GM12878 (cell line): ENCODE data around the gene REPIN1. TPM values are rescaled to one million over a fixed set of nuclear protein-coding genes. Genes with fewer than 3 reads are reported as not detected.

Experiments
- ATF2 ChIP-seq: IDR thresholded peaks from 2 replicates; pipeline ENCODE4 v1.6.1; 2012; ENCODE audit warnings: low read length, inconsistent platforms
- CBX5 ChIP-seq: sonication (generic); IDR thresholded peaks from 2 replicates; pipeline ENCODE4 v1.6.1; 2016; ENCODE audit warnings: low read depth, moderate library complexity, mild to moderate bottlenecking, inconsistent platforms
- CHD1 ChIP-seq: IDR thresholded peaks from 2 replicates; pipeline ENCODE4 v1.6.1; 2012; ENCODE audit warnings: low read depth, low read length, improper control_type of control experiment
- CHD2 ChIP-seq: IDR thresholded peaks from 2 replicates; pipeline ENCODE4 v1.6.1; 2011; ENCODE audit warnings: low read depth, low read length, improper control_type of control experiment, borderline replicate concordance
- CHD4 ChIP-seq: fragments of 200-600 bp; sonication (generic); IDR thresholded peaks from 2 replicates; pipeline ENCODE4 v1.6.1; 2016; ENCODE audit warnings: mild to moderate bottlenecking
- CREB1 ChIP-seq: IDR thresholded peaks from 2 replicates; pipeline ENCODE4 v1.6.1; 2012; ENCODE audit warnings: low read depth, mild to moderate bottlenecking, inconsistent platforms
- EED ChIP-seq: sonication (generic); IDR thresholded peaks from 2 replicates; pipeline ENCODE4 v1.6.1; 2016; ENCODE audit warnings: antibody characterized with exemption, low read depth
- ETV6 ChIP-seq, 2 experiments: fragments of 450-650 bp in 1 of 2; IDR thresholded peaks in 1 of 2; conservative IDR thresholded peaks in 1 of 2; 2 replicates each; pipeline ENCODE4 v1.6.1; 2014; ENCODE audit warnings: antibody characterized with exemption in 1 of 2, borderline replicate concordance in 1 of 2, low read depth in 1 of 2, mild to moderate bottlenecking in 1 of 2, moderate library complexity in 1 of 2
- HDAC6 ChIP-seq: fragments of 200-600 bp; sonication (generic); IDR thresholded peaks from one replicate; pipeline ENCODE4 v1.8.0; 2017; ENCODE audit warnings: antibody characterized with exemption; ENCODE audit not compliant: unreplicated experiment
- IKZF2 ChIP-seq, 2 experiments: fragments of 450-650 bp; IDR thresholded peaks; 2 replicates each; pipeline ENCODE4 v1.6.1; 2017; ENCODE audit warnings: mild to moderate bottlenecking in 2 of 2, moderate library complexity in 2 of 2
- MAX ChIP-seq: IDR thresholded peaks from 2 replicates; pipeline ENCODE4 v1.6.1; 2012; ENCODE audit warnings: low read depth, low read length, improper control_type of control experiment
- MTA2 ChIP-seq: fragments of 450-650 bp; IDR thresholded peaks from 2 replicates; pipeline ENCODE4 v1.6.1; 2016; ENCODE audit warnings: low read depth, mild to moderate bottlenecking, moderate library complexity
- POU2F2 ChIP-seq: IDR thresholded peaks from 3 replicates; pipeline ENCODE4 v1.6.1; 2011; ENCODE audit warnings: low read depth, mild to moderate bottlenecking, low read length, borderline replicate concordance
- RELA ChIP-seq: fragments of 450-650 bp; IDR thresholded peaks from 2 replicates; pipeline ENCODE4 v1.8.0; 2014; ENCODE audit warnings: borderline replicate concordance; ENCODE audit not compliant: partially characterized antibody
- RELB ChIP-seq: fragments of 450-650 bp; IDR thresholded peaks from 2 replicates; pipeline ENCODE4 v1.6.1; 2017; ENCODE audit warnings: low read depth, mild to moderate bottlenecking, moderate library complexity
- RUNX3 ChIP-seq: IDR thresholded peaks from 2 replicates; pipeline ENCODE4 v1.6.1; 2012; ENCODE audit warnings: low read length, inconsistent platforms
- SIN3A ChIP-seq: IDR thresholded peaks from 2 replicates; pipeline ENCODE4 v1.6.1; 2012; ENCODE audit warnings: low read depth, low read length, improper control_type of control experiment
- SMAD5 ChIP-seq: IDR thresholded peaks from 2 replicates; pipeline ENCODE4 v1.6.1; 2016; ENCODE audit warnings: antibody characterized with exemption, low read depth
- SMARCA5 ChIP-seq: fragments of 450-650 bp; IDR thresholded peaks from 2 replicates; pipeline ENCODE4 v1.6.1; 2017; ENCODE audit warnings: mild to moderate bottlenecking
- TCF12 ChIP-seq: IDR thresholded peaks from 2 replicates; pipeline ENCODE4 v1.6.1; 2011; ENCODE audit warnings: low read depth, mild to moderate bottlenecking, low read length
- ZBTB11 ChIP-seq: fragments of 450-650 bp; formaldehyde crosslinking; IDR thresholded peaks from 2 replicates; pipeline ENCODE4 v1.5.0; 2022; ENCODE audit warnings: mild to moderate bottlenecking, missing genetic modification characterization
- ZNF687 ChIP-seq: fragments of 450-650 bp; IDR thresholded peaks from 2 replicates; pipeline ENCODE4 v1.6.1; 2017; ENCODE audit warnings: mild to moderate bottlenecking, moderate library complexity
- polyA plus RNA-seq, 11 experiments: library from polyadenylated mRNA; depleted of rRNA in 4 of 11; unstranded in 6 of 11; stranded (reverse) in 5 of 11; fragments of >200 nt; fragmentation: Nextera tagmentation in 4 of 11; fragmentation: Illumina TruSeq in 1 of 11; extraction: Ambion mirVana in 4 of 11; extraction: Trizol in 1 of 11; gene quantifications; 1 replicate in 1 of 11; 2 replicates in 10 of 11; pipeline versions ENCODE4 v1.2.1 to v1.2.3, GENCODE V29; 2011 to 2016; ENCODE audit warnings: inconsistent platforms in 2 of 11, missing spikeins in 2 of 11, low read depth in 1 of 11
- total RNA-seq, 4 experiments: library from RNA; depleted of rRNA in 3 of 4; stranded (reverse); fragments of >200 nt in 3 of 4; fragmentation: Illumina TruSeq in 1 of 4; extraction: Trizol in 1 of 4; gene quantifications; 2 replicates each; pipeline versions ENCODE4 v1.2.1 to v1.2.3, GENCODE V29; 2013 to 2021

REPIN1 gene
- total and polyA plus RNA-seq, 10 of the 15 experiments (the other 5 are each of a cell fraction or from before 2014, with no cell fraction given): 5.1 to 172 (median 76.9) TPM

- TF ChIP-seq ZNF687 (peak; percentile 98), RELB (no peak; the same call in 1 of the 2 replicates), RELA (no peak), MTA2 (peak; percentile 61), SMAD5 (no peak), CBX5 (no peak), RUNX3 (peak; percentile 69), CHD2 (peak; percentile 11; the same call in 1 of the 2 replicates), ZBTB11 (CRISPR knock-in tag) (no peak), ETV6 (conservative IDR thresholded peaks at IDR 0.05 in 1 of 2, IDR thresholded peaks at IDR 0.05 in 1 of 2; ENCODE audit: borderline replicate concordance in 1 of 2, low read depth in 1 of 2) (no peak), EED (no peak), IKZF2 (IDR thresholded peaks at IDR 0.05) (peak; percentile 76 to 77), SIN3A (no peak), CHD4 (no peak), CHD1 (no peak), TCF12 (peak; percentile 66; the same call in 1 of the 2 replicates), POU2F2 (peak; percentile 53; the same call in 1 of the 3 replicates), SMARCA5 (no peak), ATF2 (no peak), MAX (0 out of 2 replicates have a peak, but pooled peaks have one; percentile 49), HDAC6 (no peak), CREB1 (no peak)
Observed at GRCh38 chr7:150380463-150380862, 11.8 kb downstream of the REPIN1 start (continued).
